Keratinocyte (primary cell): ENCODE results near the gene IRAG1. TPM values are rescaled to one million over a fixed set of nuclear protein-coding genes. Genes with fewer than 3 reads are reported as not detected.

Experiments used
- DNase-seq: peaks from one replicate; pipeline ENCODE4 v3.0.0-alpha.2; 2011; ENCODE audit warnings: low read depth, missing footprints, low spot score
- FAIRE-seq: peaks from 2 replicates; lab custom pipeline; 2011; peaks lifted over from hg19 to GRCh38; lab: Jason Lieb, UNC
- H2AFZ ChIP-seq: 2 replicates; pipeline ENCODE4 v1.6.0; 2012; ENCODE audit warnings: low read length, control low read depth, inconsistent platforms; ENCODE audit not compliant: control insufficient read depth
- H3K27ac ChIP-seq: 2 replicates; pipeline ENCODE4 v1.5.1; 2011; ENCODE audit warnings: low read length; ENCODE audit not compliant: control insufficient read depth, insufficient read depth
- H3K27me3 ChIP-seq: 3 replicates; pipeline ENCODE4 v1.6.0; 2011; ENCODE audit warnings: low read length; ENCODE audit not compliant: control insufficient read depth, insufficient read depth; ENCODE audit errors: extremely low read depth
- H3K36me3 ChIP-seq, 2 experiments: 2 replicates in 1 of 2; 3 replicates in 1 of 2; pipeline ENCODE4 v1.5.1; 2011; ENCODE audit warnings: low read length in 2 of 2, mild to moderate bottlenecking in 1 of 2; ENCODE audit not compliant: control insufficient read depth in 2 of 2, insufficient read depth in 2 of 2; ENCODE audit errors: extremely low read depth in 1 of 2
- H3K4me1 ChIP-seq: 3 replicates; pipeline ENCODE4 v1.5.1; 2011; ENCODE audit warnings: low read length; ENCODE audit not compliant: control insufficient read depth, insufficient read depth; ENCODE audit errors: extremely low read depth
- H3K4me2 ChIP-seq: 3 replicates; pipeline ENCODE4 v1.6.0; 2011; ENCODE audit warnings: low read depth, low read length; ENCODE audit not compliant: control insufficient read depth, insufficient read depth; ENCODE audit errors: extremely low read depth
- H3K4me3 ChIP-seq, 3 experiments: fragments of 200-600 bp in 1 of 3; sonication (generic) in 1 of 3; 2 replicates in 2 of 3; 3 replicates in 1 of 3; pipeline ENCODE4 v1.5.1; 2011 to 2016; ENCODE audit warnings: low read length in 3 of 3, mild to moderate bottlenecking in 3 of 3, control low read depth in 2 of 3, inconsistent platforms in 1 of 3, low read depth in 1 of 3, mixed read lengths in 1 of 3, mixed run types in 1 of 3, moderate library complexity in 1 of 3; ENCODE audit not compliant: control insufficient read depth in 2 of 3, insufficient read depth in 2 of 3; ENCODE audit errors: extremely low read depth in 1 of 3
- H3K79me2 ChIP-seq: 2 replicates; pipeline ENCODE4 v1.6.0; 2012; ENCODE audit warnings: low read length; ENCODE audit not compliant: control insufficient read depth, insufficient read depth
- H3K9ac ChIP-seq: 3 replicates; pipeline ENCODE4 v1.6.0; 2011; ENCODE audit warnings: low read length; ENCODE audit not compliant: control insufficient read depth, insufficient read depth; ENCODE audit errors: extremely low read depth
- H3K9me1 ChIP-seq: 3 replicates; pipeline ENCODE4 v1.6.0; 2011; ENCODE audit warnings: low read length; ENCODE audit not compliant: control insufficient read depth, insufficient read depth; ENCODE audit errors: extremely low read depth
- H3K9me3 ChIP-seq: 2 replicates; pipeline ENCODE4 v1.5.1; 2012; ENCODE audit warnings: low read depth, low read length; ENCODE audit not compliant: control insufficient read depth
- H4K20me1 ChIP-seq: 3 replicates; pipeline ENCODE4 v1.6.0; 2011; ENCODE audit warnings: low read length; ENCODE audit not compliant: control insufficient read depth, insufficient read depth; ENCODE audit errors: extremely low read depth
- CTCF ChIP-seq, 3 experiments: IDR thresholded peaks in 1 of 3; conservative IDR thresholded peaks in 1 of 3; optimal IDR thresholded peaks in 1 of 3; 2 replicates in 2 of 3; 3 replicates in 1 of 3; pipeline versions ENCODE3 to v1.5.1; 2011; ENCODE audit warnings: low read length in 3 of 3, mild to moderate bottlenecking in 3 of 3, moderate library complexity in 2 of 3, control low read depth in 1 of 3, inconsistent platforms in 1 of 3; ENCODE audit not compliant: insufficient read depth in 2 of 3; ENCODE audit errors: extremely low read depth in 1 of 3
- EZH2 ChIP-seq: IDR thresholded peaks from one replicate; pipeline ENCODE4 v1.6.1; 2012; ENCODE audit warnings: inconsistent platforms, mild to moderate bottlenecking, low read length, moderate library complexity
- dilution Hi-C: fragments of 300-500 bp; cut with MboI; formaldehyde crosslinking; loops from one replicate; pipeline ENCODE4 v1.7.0; 2020; ENCODE audit warnings: low sequenced_read_pairs; ENCODE audit not compliant: extremely low pct_ligation_motif_present
- polyA plus RNA-seq, 5 experiments: library from polyadenylated mRNA; depleted of rRNA in 3 of 5; stranded (reverse) in 3 of 5; stranded (forward) in 1 of 5; unstranded in 1 of 5; fragments of >200 nt; gene quantifications; 1 replicate in 1 of 5; 2 replicates in 3 of 5; 3 replicates in 1 of 5; pipeline versions ENCODE4 v1.2.1 to v1.2.3, GENCODE V29; 2011 to 2012; ENCODE audit warnings: missing spikeins in 2 of 5, low read depth in 1 of 5, low replicate concordance in 1 of 5

IRAG1 gene
- polyA plus RNA-seq, 1 donor (not counting 4 experiments of a cell fraction or from before 2014, with no cell fraction given), result 0.51 TPM

- Histone ChIP-seq H3K4me3 (no peak overlapping the region), H3K4me2 (no peak overlapping the region), H3K36me3 (no peaks in the 10 kb centered on the region), H3K79me2 (no peaks in the 10 kb centered on the region), H2AFZ (no peak overlapping the region), H3K9me3 (no peaks in the 10 kb centered on the region), H3K9me1 (no peaks in the 10 kb centered on the region), H3K27me3 (peaks cover 4% of the 10 kb centered on the region), H4K20me1 (no peaks in the 10 kb centered on the region), H3K4me1 (no peaks in the 10 kb centered on the region), H3K9ac (no peak overlapping the region), H3K27ac (no peak overlapping the region)
- dilution Hi-C loops, result no loop called here
- TF ChIP-seq EZH2 (no peak), CTCF (optimal IDR thresholded peaks at IDR 0.05 in 1 of 3, IDR thresholded peaks at IDR 0.05 in 1 of 3, conservative IDR thresholded peaks at IDR 0.05 in 1 of 3; ENCODE audit: extremely low read depth in 1 of 3, insufficient read depth in 2 of 3, low read length in 3 of 3) (no peak)
- no peak for DNase-seq
- no peak for FAIRE-seq
These were observed 2.3 kb upstream of the IRAG1 start for GRCh38 chr11:10695833-10696232.

GRCh38 chr11:10694486-10695239, 1.1 kb upstream of the IRAG1 start:
- H3K4me3 ChIP-seq, result no peak overlapping the region
- H4K20me1 ChIP-seq, result no peaks in the 10 kb centered on the region
- no peaks in the 10 kb centered on the region for H3K4me1 ChIP-seq
- no peaks in the 10 kb centered on the region for H3K79me2 ChIP-seq
- dilution Hi-C loops, result no loop called here
- no peak overlapping the region for H2AFZ ChIP-seq
- no peaks in the 10 kb centered on the region for H3K9me3 ChIP-seq
- TF ChIP-seq CTCF (optimal IDR thresholded peaks at IDR 0.05 in 1 of 3, IDR thresholded peaks at IDR 0.05 in 1 of 3, conservative IDR thresholded peaks at IDR 0.05 in 1 of 3; ENCODE audit: extremely low read depth in 1 of 3, insufficient read depth in 2 of 3, low read length in 3 of 3) (no peak), EZH2 (no peak)
- H3K9me1 ChIP-seq, result no peaks in the 10 kb centered on the region
- H3K27me3 ChIP-seq, result peaks cover 4% of the 10 kb centered on the region
- H3K4me2 ChIP-seq, result no peak overlapping the region
- no peak overlapping the region for H3K27ac ChIP-seq
- FAIRE-seq (no peak), DNase-seq (no peak)
- no peaks in the 10 kb centered on the region for H3K36me3 ChIP-seq
- no peak overlapping the region for H3K9ac ChIP-seq
